Gastrocnemius medialis (tissue), 4 donors: ENCODE data around the gene ZBTB7B. TPM values are rescaled to one million over a fixed set of nuclear protein-coding genes. Genes with fewer than 3 reads are reported as not detected.

Experiments
- ATAC-seq, 2 donors: fragments of 150-250 bp; one replicate each; pipeline ENCODE4 v1.9.1; 2016
- DNase-seq, 2 donors: peaks; one replicate each; pipeline ENCODE4 v3.0.0-alpha.2; 2019
- H3K27ac ChIP-seq, 4 donors: fragments of 200-600 bp; sonication (generic); 1 replicate in 1 of 4; 2 replicates in 3 of 4; pipeline ENCODE4 v1.5.1; 2016 to 2018; ENCODE audit warnings: mild to moderate bottlenecking in 2 of 4, moderate library complexity in 1 of 4
- H3K27me3 ChIP-seq, 3 donors: fragments of 200-600 bp; sonication (generic) in 2 of 3; 1 replicate in 1 of 3; 2 replicates in 2 of 3; pipeline versions ENCODE4 v1.5.1 to v1.6.0; 2016 to 2019; ENCODE audit warnings: mild to moderate bottlenecking in 1 of 3, moderate library complexity in 1 of 3
- H3K36me3 ChIP-seq, 2 donors: fragments of 200-600 bp; sonication (generic) in 1 of 2; one replicate each; pipeline ENCODE4 v1.5.1; 2017 to 2018
- H3K4me1 ChIP-seq, 2 donors: fragments of 200-600 bp; sonication (generic) in 1 of 2; one replicate each; pipeline ENCODE4 v1.5.1; 2016 to 2017; ENCODE audit warnings: mild to moderate bottlenecking in 2 of 2
- H3K4me3 ChIP-seq, 4 donors: fragments of 200-600 bp; sonication (generic) in 3 of 4; 1 replicate in 1 of 4; 2 replicates in 3 of 4; pipeline ENCODE4 v1.5.1; 2016 to 2019; ENCODE audit warnings: mild to moderate bottlenecking in 2 of 4
- H3K9me3 ChIP-seq, 3 donors: fragments of 200-600 bp; sonication (generic) in 2 of 3; 1 replicate in 1 of 3; 2 replicates in 2 of 3; pipeline ENCODE4 v1.5.1; 2016 to 2019
- POLR2A ChIP-seq, 2 donors: fragments of 450-650 bp; IDR thresholded peaks; one replicate each; pipeline ENCODE4 v1.6.1; 2017; ENCODE audit warnings: antibody characterized with exemption in 2 of 2, mild to moderate bottlenecking in 2 of 2, moderate library complexity in 2 of 2
- in situ Hi-C, 4 donors: fragments of 200-750 bp; cut with MboI; loops; one replicate each; pipeline versions ENCODE4 v1.15.0 to v1.8.0; 2017; ENCODE audit warnings: low sequenced_read_pairs in 4 of 4
- intact Hi-C: fragments of 100-400 bp; cut with DNase I; formaldehyde crosslinking; loops from one replicate; pipeline ENCODE4 v1.15.1; 2023; ENCODE audit warnings: low total_unique reads
- total RNA-seq, 4 donors: library from RNA; depleted of rRNA; stranded (reverse); fragments of >200 nt; gene quantifications; one replicate each; pipeline versions ENCODE4 v1.1.0 to v1.2.3, GENCODE V29; 2016
- TF ChIP-seq, protein P1 (sequence below), 5 experiments: fragments of 450-650 bp in 3 of 5; fragments of 200-600 bp in 2 of 5; sonication (generic) in 2 of 5; IDR thresholded peaks in 4 of 5; conservative IDR thresholded peaks in 1 of 5; 1 replicate in 4 of 5; 2 replicates in 1 of 5; pipeline ENCODE4 v1.5.1; 2016 to 2019; ENCODE audit warnings: antibody characterized with exemption in 5 of 5, mild to moderate bottlenecking in 3 of 5, moderate library complexity in 3 of 5

Gene ZBTB7B
- total RNA-seq, 4 donors from 2014 or later = 61.3 to 100 (median 73.1) TPM

DNA sequence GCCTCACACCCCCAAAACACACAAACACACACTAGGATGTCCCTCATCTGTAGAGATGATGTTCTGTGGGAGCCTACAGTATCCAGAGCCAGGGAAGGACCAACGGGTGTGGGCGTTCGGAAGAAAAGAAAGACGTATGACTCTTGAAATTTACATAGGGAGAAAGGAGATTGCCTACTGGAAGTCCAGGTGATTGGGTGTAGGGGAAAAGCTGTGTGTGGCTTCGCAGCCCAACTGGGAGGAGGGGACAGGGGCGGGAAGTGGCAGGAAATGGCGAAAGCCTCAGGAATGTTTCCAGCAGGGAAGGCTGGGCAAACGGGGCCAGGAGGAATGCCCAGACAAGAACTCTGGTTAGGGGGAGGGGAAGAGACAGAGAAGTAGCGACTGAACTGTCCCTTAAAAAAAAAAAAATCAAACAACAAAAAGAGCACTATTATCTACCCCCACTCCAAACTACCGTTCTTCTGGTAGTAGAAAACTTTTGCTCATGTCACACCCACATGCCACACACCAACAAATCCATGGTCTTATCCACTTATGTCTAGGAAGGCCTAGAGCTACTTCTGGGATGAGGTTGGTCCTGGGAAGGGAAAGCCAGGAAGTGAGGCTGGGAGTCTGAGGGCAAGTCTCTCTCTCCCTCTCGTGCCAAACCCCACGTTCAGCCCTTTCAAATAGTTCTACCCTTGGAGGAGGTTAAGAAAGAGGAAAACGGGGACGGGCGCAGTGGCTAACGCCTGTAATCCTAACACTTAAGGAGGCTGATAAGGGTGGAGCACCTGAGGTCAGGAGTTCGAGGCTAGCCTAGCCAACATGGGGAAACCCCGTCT, 29.9 kb upstream of the ZBTB7B start:
- peak in 1 of 2 donors; percentile 34 for TF ChIP-seq POLR2A (IDR thresholded peaks at IDR 0.05)
- TF ChIP-seq, protein P1, sequence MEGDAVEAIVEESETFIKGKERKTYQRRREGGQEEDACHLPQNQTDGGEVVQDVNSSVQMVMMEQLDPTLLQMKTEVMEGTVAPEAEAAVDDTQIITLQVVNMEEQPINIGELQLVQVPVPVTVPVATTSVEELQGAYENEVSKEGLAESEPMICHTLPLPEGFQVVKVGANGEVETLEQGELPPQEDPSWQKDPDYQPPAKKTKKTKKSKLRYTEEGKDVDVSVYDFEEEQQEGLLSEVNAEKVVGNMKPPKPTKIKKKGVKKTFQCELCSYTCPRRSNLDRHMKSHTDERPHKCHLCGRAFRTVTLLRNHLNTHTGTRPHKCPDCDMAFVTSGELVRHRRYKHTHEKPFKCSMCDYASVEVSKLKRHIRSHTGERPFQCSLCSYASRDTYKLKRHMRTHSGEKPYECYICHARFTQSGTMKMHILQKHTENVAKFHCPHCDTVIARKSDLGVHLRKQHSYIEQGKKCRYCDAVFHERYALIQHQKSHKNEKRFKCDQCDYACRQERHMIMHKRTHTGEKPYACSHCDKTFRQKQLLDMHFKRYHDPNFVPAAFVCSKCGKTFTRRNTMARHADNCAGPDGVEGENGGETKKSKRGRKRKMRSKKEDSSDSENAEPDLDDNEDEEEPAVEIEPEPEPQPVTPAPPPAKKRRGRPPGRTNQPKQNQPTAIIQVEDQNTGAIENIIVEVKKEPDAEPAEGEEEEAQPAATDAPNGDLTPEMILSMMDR (IDR thresholded peaks at IDR 0.05 in 4 of 5, conservative IDR thresholded peaks at IDR 0.05 in 1 of 5) = no peak
- ATAC-seq = no peak
- H3K27ac ChIP-seq = peak overlapping the region; percentile 93 to 96 (median 95)

DNA sequence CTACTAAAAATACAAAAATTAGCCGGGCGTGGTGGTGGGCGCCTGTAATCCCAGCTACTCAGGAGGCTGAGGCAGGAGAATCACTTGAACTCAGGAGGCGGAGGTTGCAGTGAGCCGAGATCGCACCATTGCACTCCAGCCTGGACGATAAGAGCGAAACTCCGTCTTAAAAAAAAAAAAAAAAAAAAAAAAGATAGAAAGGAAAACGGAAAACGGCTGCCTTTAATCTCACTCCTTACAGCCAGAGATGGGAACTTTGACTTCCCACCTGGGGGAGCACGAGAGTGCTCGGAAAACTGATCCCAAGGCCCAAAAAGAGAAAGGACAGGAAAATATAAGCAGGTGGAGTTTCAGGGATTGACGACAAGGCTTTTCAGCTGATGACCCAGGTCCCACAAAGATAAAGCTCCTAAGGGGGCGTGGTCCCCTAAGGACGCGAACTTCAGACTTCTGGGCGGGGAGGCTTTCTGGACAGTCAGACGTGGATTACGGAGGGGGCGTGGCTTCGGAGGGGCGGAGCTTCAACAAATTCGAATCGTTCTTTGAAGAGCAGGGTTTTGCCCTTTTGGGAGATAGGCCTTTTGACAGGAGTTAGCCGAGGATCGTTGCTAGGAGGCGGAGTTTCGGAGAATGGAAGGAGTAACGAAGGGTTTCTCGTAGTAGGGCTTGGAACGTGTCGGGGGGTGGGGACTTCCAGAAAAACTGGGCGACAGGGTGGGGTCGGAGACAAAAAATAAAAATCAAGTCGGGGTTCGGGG, 29.1 kb upstream of the ZBTB7B start:
- peak overlapping the region; percentile 93 to 96 (median 95) for H3K27ac ChIP-seq
- H3K4me3 ChIP-seq = peak overlapping the region; percentile 64 to 75 (median 74)
- peaks cover 52 to 54% of the 10 kb centered on the region in 2 donors for H3K4me1 ChIP-seq
- in situ Hi-C loops = loop anchor here in 1 of 4 donors (25.0 kb wide), 1 partner anchor 89 kb away; the partner anchor contains the start of genes ADAM15 and EFNA4
- H3K27me3 ChIP-seq = no peaks in the 10 kb centered on the region
- peak in 1 of 2 donors; percentile 64 for TF ChIP-seq POLR2A (IDR thresholded peaks at IDR 0.05)
- TF ChIP-seq, protein P1 (IDR thresholded peaks at IDR 0.05 in 4 of 5, conservative IDR thresholded peaks at IDR 0.05 in 1 of 5) = no peak
- no peaks in the 10 kb centered on the region for H3K36me3 ChIP-seq
- DNase-seq (peak; percentile 92 to 95), ATAC-seq (peak; percentile 46 to 54)
- intact Hi-C loops = loop anchor here (1.0 to 5.0 kb wide), 4 partner anchors 10 to 114 kb away; partner anchors contain the start of genes ADAM15 and FLAD1
- H3K9me3 ChIP-seq = no peaks in the 10 kb centered on the region

More for the DNA sequence above, 29.9 kb upstream of the ZBTB7B start:
- H3K9me3 ChIP-seq = no peaks in the 10 kb centered on the region
- peak overlapping the region; percentile 64 to 75 (median 74) for H3K4me3 ChIP-seq
- peaks cover 52 to 54% of the 10 kb centered on the region in 2 donors for H3K4me1 ChIP-seq
- intact Hi-C loops (loop anchor here (5.0 kb wide), 2 partner anchors 80 to 115 kb away; partner anchors contain the start of gene ADAM15), in situ Hi-C loops (loop anchor here in 1 of 4 donors (25.0 kb wide), 1 partner anchor 90 kb away; the partner anchor contains the start of genes ADAM15 and EFNA4)
- peak in 1 of 2 donors; percentile 67 for DNase-seq
- peaks cover 0 to 8% of the 10 kb centered on the region in 2 donors for H3K36me3 ChIP-seq
- H3K27me3 ChIP-seq = no peaks in the 10 kb centered on the region

DNA sequence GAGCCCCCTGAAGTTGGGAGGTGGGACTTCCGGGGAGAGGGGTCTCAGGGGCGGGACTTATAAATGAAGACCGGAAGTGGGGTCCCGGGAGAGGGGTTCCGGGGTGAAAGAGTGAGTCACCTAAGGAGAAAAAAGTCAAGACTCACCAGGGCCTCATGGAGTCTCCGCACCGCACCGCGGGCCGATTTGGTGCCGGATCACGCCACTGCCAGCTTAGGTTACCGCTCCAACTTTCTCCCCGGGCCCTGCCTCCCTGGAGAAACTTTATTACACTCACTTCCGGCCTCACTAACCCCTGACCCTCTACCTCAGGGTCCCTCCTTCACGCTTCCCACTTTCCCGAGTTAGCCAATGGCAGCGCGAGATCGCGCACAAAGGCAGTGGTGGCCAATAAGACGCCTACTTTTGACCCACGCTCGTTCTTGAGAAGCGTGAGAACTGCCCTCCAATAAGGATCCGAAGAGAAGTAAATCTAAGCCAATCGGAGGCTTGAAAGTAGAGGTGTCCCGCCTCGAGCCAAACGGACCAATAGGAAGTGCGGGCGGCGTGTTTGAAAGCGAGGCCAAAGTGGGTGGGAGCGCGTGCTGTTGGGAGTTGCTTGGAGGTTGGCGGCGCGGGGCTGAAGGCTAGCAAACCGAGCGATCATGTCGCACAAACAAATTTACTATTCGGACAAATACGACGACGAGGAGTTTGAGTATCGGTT, 28.3 kb upstream of the ZBTB7B start, which contains the start of gene CKS1B:
CKS1B (plus strand) TSS at position 580 of the 706 bp plus-strand sequence; CDS start at position 645, 65 bp downstream.
- peak within 1 kb of the TSS; percentile 67 to 75 (median 74) for H3K4me3 ChIP-seq
- DNase-seq = peak; percentile 97 to 99
- peaks cover 49 to 54% of the 10 kb centered on the region in 2 donors for H3K4me1 ChIP-seq
- intact Hi-C loops = loop anchor here (1.0 to 5.0 kb wide), 4 partner anchors 9 to 113 kb away; partner anchors contain the start of genes ADAM15 and FLAD1
- H3K9me3 ChIP-seq = no peaks in the 10 kb centered on the region
- in situ Hi-C loops = loop anchor here in 1 of 4 donors (25.0 kb wide), 1 partner anchor 88 kb away; the partner anchor contains the start of genes ADAM15 and EFNA4
- peak within 1 kb of the TSS; percentile 93 to 96 (median 95) for H3K27ac ChIP-seq
- ATAC-seq = peak; percentile 83
- H3K36me3 ChIP-seq = no peaks in the 10 kb centered on the region
- peak; percentile 72 to 73 for TF ChIP-seq POLR2A (IDR thresholded peaks at IDR 0.05)
- TF ChIP-seq, protein P1 (IDR thresholded peaks at IDR 0.05 in 4 of 5, conservative IDR thresholded peaks at IDR 0.05 in 1 of 5) = no peak
- H3K27me3 ChIP-seq = no peaks in the 10 kb centered on the region
